Ishikawa (cell line): ENCODE results near the gene KRT85.

Experiments
- CEBPB ChIP-seq: IDR thresholded peaks from 2 replicates; pipeline ENCODE4 v1.6.1; 2012
- CREB1 ChIP-seq: IDR thresholded peaks from 2 replicates; pipeline ENCODE4 v1.6.1; 2012; ENCODE audit warnings: low read depth
- EGR1 ChIP-seq: IDR thresholded peaks from 2 replicates; pipeline ENCODE4 v1.6.1; 2012
- EP300 ChIP-seq: IDR thresholded peaks from 2 replicates; pipeline ENCODE4 v1.6.1; 2012; ENCODE audit warnings: borderline replicate concordance
- FOXM1 ChIP-seq: IDR thresholded peaks from 2 replicates; pipeline ENCODE4 v1.6.1; 2012; ENCODE audit warnings: low read depth, borderline replicate concordance
- MAX ChIP-seq: IDR thresholded peaks from 2 replicates; pipeline ENCODE4 v1.6.1; 2012
- RAD21 ChIP-seq: IDR thresholded peaks from 2 replicates; pipeline ENCODE4 v1.6.1; 2012; ENCODE audit warnings: low read depth
- REST ChIP-seq: IDR thresholded peaks from 2 replicates; pipeline ENCODE4 v1.6.1; 2012; ENCODE audit warnings: low read depth, mild to moderate bottlenecking
- TAF1 ChIP-seq: IDR thresholded peaks from 2 replicates; pipeline ENCODE4 v1.6.1; 2012; ENCODE audit warnings: low read depth, mild to moderate bottlenecking
- TCF12 ChIP-seq: IDR thresholded peaks from 2 replicates; pipeline ENCODE4 v1.6.1; 2012; ENCODE audit warnings: low read depth
- YY1 ChIP-seq: IDR thresholded peaks from 2 replicates; pipeline ENCODE4 v1.6.1; 2012; ENCODE audit warnings: low read depth
- ZBTB7A ChIP-seq: IDR thresholded peaks from 2 replicates; pipeline ENCODE4 v1.6.1; 2012; ENCODE audit warnings: low read depth
- TF ChIP-seq, protein P1 (sequence below): IDR thresholded peaks from 2 replicates; pipeline ENCODE4 v1.6.1; 2012

DNA sequence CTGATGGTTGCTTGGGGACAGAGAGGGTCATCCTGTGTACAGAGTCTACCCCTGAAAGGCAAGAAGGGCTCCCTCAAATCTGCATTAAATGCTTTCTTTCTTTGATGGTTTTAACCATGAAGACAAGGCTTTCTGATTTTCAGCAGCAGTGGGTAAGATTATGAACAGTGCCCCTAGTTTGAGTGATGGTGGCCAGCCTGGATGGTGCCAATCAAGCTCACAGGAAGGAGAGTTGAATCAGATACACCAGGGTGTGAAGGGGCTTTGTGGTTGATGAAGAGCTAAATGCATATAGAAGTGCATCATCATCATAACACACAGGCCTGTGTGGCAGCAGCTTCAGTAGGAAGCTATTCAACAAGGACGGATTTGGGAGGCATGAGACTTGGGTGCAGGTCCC, 5.7 kb downstream of the KRT85 start:
- TF ChIP-seq TCF12, result no peak
- TF ChIP-seq RAD21, result no peak
- TF ChIP-seq MAX, result no peak
- TF ChIP-seq EP300, result no peak
- TF ChIP-seq EGR1, result no peak
- TF ChIP-seq, protein P1, sequence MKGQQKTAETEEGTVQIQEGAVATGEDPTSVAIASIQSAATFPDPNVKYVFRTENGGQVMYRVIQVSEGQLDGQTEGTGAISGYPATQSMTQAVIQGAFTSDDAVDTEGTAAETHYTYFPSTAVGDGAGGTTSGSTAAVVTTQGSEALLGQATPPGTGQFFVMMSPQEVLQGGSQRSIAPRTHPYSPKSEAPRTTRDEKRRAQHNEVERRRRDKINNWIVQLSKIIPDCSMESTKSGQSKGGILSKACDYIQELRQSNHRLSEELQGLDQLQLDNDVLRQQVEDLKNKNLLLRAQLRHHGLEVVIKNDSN, result no peak
- no peak for TF ChIP-seq REST
- TF ChIP-seq YY1, result no peak
- TF ChIP-seq CREB1, result no peak
- no peak for TF ChIP-seq CEBPB
- TF ChIP-seq TAF1, result no peak
- TF ChIP-seq ZBTB7A, result no peak
- no peak for TF ChIP-seq FOXM1
